Testis (tissue), 3 donors: ENCODE results near the gene MYO7B. TPM values are rescaled to one million over a fixed set of nuclear protein-coding genes. Genes with fewer than 3 reads are reported as not detected.
A peak's percentile ranks its signal among the peaks of the same experiment; 100 is the strongest.

Experiments used
- DNase-seq: peaks from one replicate; pipeline ENCODE4 v3.0.0-alpha.2; 2019
- H3K27ac ChIP-seq, 2 donors: fragments of 200-600 bp; sonication (generic); one replicate each; pipeline ENCODE4 v1.5.1; 2019
- H3K27me3 ChIP-seq: fragments of 200-600 bp; sonication (generic); one replicate; pipeline ENCODE4 v1.5.1; 2019
- H3K36me3 ChIP-seq: fragments of 200-600 bp; sonication (generic); one replicate; pipeline ENCODE4 v1.5.1; 2017; ENCODE audit warnings: low read depth; ENCODE audit errors: missing control alignments
- H3K4me1 ChIP-seq: fragments of 200-600 bp; sonication (generic); one replicate; pipeline ENCODE4 v1.5.1; 2019
- H3K4me3 ChIP-seq, 2 donors: fragments of 200-600 bp; sonication (generic); one replicate each; pipeline ENCODE4 v1.5.1; 2017 to 2019
- H3K9me3 ChIP-seq: fragments of 200-600 bp; sonication (generic); one replicate; pipeline ENCODE4 v1.5.1; 2017
- POLR2A ChIP-seq: fragments of 450-650 bp; IDR thresholded peaks from one replicate; pipeline ENCODE4 v1.6.1; 2017; ENCODE audit warnings: antibody characterized with exemption, mild to moderate bottlenecking, moderate library complexity
- WGBS, 2 donors: methylation state at CpG; one replicate each; pipeline ENCODE4 v1.1.5; 2018; 5-methylcytosine and 5-hydroxymethylcytosine counted together
- intact Hi-C: fragments of 100-400 bp; cut with DNase I; formaldehyde crosslinking; loops from one replicate; pipeline ENCODE4 v1.15.1; 2023; ENCODE audit warnings: low total_unique reads
- polyA plus RNA-seq: library from polyadenylated mRNA; stranded (reverse); fragments of 350-450 nt; fragmentation: Illumina TruSeq; extraction: RNeasy Lipid Tissue Mini Kit (QIAGEN cat#74804); gene quantifications from one replicate; pipeline ENCODE4 v1.2.3, GENCODE V29; 2014; ENCODE audit warnings: low read depth, low replicate concordance; ENCODE audit not compliant: insufficient read depth
- total RNA-seq, 2 donors: library from RNA; depleted of rRNA; stranded (reverse); fragments of >200 nt; gene quantifications; one replicate each; pipeline ENCODE4 v1.2.3, GENCODE V29; 2016
- TF ChIP-seq, protein P1 (sequence below), 3 experiments: fragments of 450-650 bp in 2 of 3; fragments of 200-600 bp in 1 of 3; sonication (generic) in 1 of 3; IDR thresholded peaks; one replicate each; pipeline ENCODE4 v1.5.1; 2016 to 2019; ENCODE audit warnings: antibody characterized with exemption in 3 of 3, mild to moderate bottlenecking in 2 of 3, moderate library complexity in 1 of 3

The MYO7B gene
- total and polyA plus RNA-seq, 3 donors from 2014 or later, result 3.6 to 5.6 (median 4.2) TPM

DNA sequence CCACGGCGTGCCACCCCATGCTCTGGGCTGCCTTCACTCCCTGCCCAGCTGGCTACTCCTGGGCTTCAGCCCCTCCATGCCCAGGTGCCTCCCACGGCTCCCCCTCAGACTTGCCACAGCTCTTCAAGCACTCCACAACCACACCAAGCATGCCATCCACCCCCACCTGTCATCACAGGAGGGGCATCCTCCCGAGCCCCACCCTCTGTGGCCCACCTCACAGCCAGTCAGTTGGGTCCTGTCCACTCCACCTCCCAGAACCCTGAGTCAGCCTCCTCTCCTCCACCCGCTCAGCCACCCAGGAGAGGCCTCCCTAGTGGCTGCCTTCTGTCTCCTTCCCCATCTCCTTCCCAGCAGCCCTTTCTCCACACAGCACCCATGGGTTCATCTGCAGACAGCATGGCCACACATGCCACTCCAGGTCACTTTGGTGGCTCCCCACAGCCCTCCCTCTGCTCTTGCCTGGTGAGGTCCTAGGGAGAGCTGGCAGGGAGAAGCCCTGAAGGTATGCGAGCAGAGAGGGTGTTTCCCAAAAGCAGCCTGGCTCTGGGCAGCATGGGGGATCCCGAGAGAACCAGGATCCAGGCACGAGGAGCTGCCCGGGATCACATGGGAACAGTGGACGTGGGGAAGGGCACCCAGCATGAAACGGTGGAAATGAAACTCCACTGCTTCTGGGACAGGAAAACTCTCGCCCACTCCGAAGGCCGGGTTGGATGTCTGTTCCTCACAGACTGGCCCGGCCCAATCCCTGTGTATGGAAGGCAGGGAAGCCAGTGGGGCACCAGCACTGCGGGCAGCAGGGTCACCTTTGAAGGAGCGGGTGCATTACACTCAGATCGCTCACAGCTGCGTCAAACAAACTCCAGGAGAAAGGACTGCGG is 137.1 kb downstream of the MYO7B start:
- Histone ChIP-seq H3K27me3 (no peaks in the 10 kb centered on the region), H3K4me1 (no peaks in the 10 kb centered on the region), H3K9me3 (no peaks in the 10 kb centered on the region), H3K36me3 (no peaks in the 10 kb centered on the region), H3K4me3 (no peak overlapping the region), H3K27ac (no peak overlapping the region)
- TF ChIP-seq, protein P1, sequence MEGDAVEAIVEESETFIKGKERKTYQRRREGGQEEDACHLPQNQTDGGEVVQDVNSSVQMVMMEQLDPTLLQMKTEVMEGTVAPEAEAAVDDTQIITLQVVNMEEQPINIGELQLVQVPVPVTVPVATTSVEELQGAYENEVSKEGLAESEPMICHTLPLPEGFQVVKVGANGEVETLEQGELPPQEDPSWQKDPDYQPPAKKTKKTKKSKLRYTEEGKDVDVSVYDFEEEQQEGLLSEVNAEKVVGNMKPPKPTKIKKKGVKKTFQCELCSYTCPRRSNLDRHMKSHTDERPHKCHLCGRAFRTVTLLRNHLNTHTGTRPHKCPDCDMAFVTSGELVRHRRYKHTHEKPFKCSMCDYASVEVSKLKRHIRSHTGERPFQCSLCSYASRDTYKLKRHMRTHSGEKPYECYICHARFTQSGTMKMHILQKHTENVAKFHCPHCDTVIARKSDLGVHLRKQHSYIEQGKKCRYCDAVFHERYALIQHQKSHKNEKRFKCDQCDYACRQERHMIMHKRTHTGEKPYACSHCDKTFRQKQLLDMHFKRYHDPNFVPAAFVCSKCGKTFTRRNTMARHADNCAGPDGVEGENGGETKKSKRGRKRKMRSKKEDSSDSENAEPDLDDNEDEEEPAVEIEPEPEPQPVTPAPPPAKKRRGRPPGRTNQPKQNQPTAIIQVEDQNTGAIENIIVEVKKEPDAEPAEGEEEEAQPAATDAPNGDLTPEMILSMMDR (IDR thresholded peaks at IDR 0.05), result no peak
- TF ChIP-seq POLR2A, result no peak
- WGBS, 2 donors, result 81 to 82% methylated on average over 20 of the region's 20 CpGs
- DNase-seq, result peak; percentile 12
- intact Hi-C loops, result no loop called here

DNA sequence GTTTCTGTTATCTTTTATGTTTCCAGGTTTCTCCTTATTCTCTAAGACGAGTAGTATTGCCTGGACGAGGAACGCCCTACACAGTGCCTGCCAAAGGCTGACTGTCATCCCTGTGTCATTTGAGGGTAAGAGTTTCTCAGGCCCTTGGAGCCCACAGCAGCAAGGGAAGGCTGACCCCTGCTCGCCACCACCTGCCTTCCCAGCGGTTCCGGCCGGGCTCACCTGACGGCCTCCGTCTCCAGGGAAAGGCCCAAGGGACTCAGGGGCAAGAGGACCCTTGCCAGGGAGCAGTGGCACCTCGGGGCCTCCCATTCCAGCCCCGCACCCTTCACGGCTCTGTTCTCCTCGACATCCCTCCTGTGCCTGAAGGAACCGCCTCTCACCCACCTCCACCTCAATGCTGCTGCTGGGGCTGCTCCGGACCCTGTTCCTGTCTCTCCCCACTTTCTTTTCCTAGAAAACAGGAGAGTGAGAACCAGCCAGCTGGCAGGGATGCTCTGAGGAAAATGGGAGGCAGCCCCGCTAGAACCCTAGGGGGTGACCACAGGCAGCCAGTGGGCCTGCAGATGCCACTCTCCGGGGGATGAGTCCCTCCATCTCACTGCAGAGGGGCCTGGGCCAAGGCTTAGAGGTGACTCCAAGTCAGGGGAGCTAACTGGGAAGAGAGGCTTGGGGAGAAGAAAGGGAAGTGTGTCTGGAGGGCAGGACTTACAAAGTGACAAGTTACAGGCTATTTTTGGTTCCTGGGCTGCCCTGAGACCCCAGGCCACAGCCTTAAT is 138.0 kb downstream of the MYO7B start:
- no peaks in the 10 kb centered on the region for H3K9me3 ChIP-seq
- peak; percentile 9 for DNase-seq
- intact Hi-C loops, result no loop called here

DNA sequence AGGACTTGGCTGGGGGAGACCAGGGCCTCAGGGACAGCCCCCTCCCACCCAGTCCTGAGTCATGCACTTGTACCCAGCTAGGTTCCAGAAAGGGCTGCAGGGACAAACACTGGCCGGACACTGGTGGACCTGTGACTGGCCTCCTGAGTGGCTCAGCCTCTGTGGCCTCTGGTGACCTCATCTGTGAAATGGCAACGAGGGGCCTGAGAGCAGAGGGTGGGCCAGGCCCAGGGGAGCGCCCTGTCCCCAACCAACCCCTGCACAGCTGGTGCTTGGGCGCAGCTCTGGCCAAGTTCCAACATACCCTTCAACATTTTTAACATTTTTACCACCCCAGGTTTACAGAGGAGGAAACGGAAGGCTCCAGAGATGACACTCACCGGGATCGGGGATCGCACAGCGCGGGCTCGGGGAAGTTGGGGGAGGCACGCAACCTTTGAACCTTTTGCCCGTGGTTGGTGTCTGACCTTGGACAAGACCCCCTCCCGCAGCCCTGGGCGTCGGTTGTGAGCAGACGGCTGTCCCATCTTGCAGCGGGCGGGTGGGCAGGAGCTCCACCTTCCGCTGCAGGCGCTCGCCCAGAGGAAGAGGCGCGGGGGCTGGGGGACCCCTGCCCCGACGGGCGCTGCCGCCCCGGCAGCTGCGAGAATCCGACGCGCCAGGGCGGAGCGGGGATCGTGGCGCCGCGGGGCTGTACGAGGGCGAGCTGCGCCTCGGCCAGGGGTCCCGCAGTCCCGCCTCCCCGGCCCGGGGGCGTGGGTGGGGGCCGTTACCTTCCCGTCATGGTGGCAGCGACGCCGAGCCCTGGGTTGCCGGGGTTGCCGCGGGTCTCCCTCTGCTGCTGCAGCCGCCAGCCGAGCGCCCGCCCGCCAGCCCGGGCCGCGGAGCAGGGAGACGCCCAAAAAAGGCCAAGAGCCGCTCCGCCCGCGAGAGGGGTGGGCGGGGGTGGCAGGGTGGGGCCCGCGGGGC is 139.0 kb downstream of the MYO7B start:
- Histone ChIP-seq H3K36me3 (no peaks in the 10 kb centered on the region), H3K4me1 (no peaks in the 10 kb centered on the region), H3K27me3 (no peaks in the 10 kb centered on the region), H3K27ac (peak overlapping the region in 1 of 2 donors; percentile 68), H3K9me3 (no peaks in the 10 kb centered on the region), H3K4me3 (peak overlapping the region; percentile 61 to 64)
- WGBS, 2 donors, result 8 to 12% methylated on average over 3 to 29 of the region's 72 CpGs
- DNase-seq, result peak; percentile 13
- TF ChIP-seq, protein P1 (IDR thresholded peaks at IDR 0.05), result no peak
- TF ChIP-seq POLR2A, result no peak
- intact Hi-C loops, result no loop called here

More for the DNA sequence above, 138.0 kb downstream of the MYO7B start:
- H3K27me3 ChIP-seq, result no peaks in the 10 kb centered on the region
- TF ChIP-seq, protein P1 (IDR thresholded peaks at IDR 0.05), result no peak
- TF ChIP-seq POLR2A, result no peak
- peak overlapping the region in 1 of 2 donors; percentile 22 for H3K27ac ChIP-seq
- H3K4me1 ChIP-seq, result no peaks in the 10 kb centered on the region
- H3K4me3 ChIP-seq, result no peak overlapping the region
- H3K36me3 ChIP-seq, result no peaks in the 10 kb centered on the region
- 75 to 76% methylated on average over 17 of the region's 17 CpGs for WGBS, 2 donors
